ENCODE results near the gene CORT. TPM values are rescaled to one million over a fixed set of nuclear protein-coding genes. Genes with fewer than 3 reads are reported as not detected.
"Not testable (repeated sequence)": the region's sequence is repeated elsewhere in the genome, so short reads cannot be mapped to it uniquely, and the experiment has no call there.

Gene CORT
- total RNA-seq, 4 donors from 2014 or later = not detected

DNA sequence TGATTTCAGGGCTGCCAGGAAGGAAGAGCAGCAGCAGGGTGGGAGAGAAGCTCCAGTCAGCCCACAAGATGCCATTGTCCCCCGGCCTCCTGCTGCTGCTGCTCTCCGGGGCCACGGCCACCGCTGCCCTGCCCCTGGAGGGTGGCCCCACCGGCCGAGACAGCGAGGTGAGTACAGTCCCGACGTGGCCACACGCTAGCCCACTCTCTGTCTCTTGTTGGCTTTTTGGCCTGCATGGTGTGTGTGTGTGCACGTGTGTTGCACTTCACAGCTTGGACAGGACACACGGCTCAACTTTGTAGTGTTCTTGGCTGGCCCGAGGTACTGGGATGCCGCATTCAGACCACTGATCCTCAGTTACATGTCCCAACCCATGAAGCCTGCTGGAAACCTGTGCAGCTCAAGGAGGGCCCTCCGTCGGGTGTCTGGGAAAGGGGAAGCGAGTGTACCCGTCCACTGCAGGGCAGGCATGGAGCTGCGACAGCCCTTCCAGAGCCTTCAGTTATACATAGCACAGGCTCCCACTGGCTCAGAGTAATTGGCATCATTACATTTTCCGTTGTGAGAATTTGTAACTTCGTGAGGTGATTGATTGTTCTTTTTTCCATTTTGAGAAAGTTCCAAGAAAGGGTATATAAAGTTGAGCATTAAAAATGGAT, 454 bp downstream of the CORT start:
- no peak for ATAC-seq
- TF ChIP-seq, protein P1, sequence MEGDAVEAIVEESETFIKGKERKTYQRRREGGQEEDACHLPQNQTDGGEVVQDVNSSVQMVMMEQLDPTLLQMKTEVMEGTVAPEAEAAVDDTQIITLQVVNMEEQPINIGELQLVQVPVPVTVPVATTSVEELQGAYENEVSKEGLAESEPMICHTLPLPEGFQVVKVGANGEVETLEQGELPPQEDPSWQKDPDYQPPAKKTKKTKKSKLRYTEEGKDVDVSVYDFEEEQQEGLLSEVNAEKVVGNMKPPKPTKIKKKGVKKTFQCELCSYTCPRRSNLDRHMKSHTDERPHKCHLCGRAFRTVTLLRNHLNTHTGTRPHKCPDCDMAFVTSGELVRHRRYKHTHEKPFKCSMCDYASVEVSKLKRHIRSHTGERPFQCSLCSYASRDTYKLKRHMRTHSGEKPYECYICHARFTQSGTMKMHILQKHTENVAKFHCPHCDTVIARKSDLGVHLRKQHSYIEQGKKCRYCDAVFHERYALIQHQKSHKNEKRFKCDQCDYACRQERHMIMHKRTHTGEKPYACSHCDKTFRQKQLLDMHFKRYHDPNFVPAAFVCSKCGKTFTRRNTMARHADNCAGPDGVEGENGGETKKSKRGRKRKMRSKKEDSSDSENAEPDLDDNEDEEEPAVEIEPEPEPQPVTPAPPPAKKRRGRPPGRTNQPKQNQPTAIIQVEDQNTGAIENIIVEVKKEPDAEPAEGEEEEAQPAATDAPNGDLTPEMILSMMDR (IDR thresholded peaks at IDR 0.05) = no peak
- no peak for TF ChIP-seq EP300 (IDR thresholded peaks at IDR 0.05)
- TF ChIP-seq POLR2AphosphoS5 (IDR thresholded peaks at IDR 0.05) = no peak
- TF ChIP-seq POLR2A (IDR thresholded peaks at IDR 0.05) = no peak
- 33 to 48% methylated on average over 3 to 5 of the region's 21 CpGs for WGBS, 2 donors (ENCODE audit: low coverage in 1 of 2)
- Histone ChIP-seq H3K36me3 (peaks cover 0 to under 1% of the 10 kb centered on the region in 2 donors), H3K27ac (no peak overlapping the region), H3K4me3 (no peak overlapping the region), H3K4me1 (peaks cover 0 to 18% (median 7%) of the 10 kb centered on the region in 3 donors), H3K9me3 (no peaks in the 10 kb centered on the region), H3K27me3 (no peaks in the 10 kb centered on the region)

DNA sequence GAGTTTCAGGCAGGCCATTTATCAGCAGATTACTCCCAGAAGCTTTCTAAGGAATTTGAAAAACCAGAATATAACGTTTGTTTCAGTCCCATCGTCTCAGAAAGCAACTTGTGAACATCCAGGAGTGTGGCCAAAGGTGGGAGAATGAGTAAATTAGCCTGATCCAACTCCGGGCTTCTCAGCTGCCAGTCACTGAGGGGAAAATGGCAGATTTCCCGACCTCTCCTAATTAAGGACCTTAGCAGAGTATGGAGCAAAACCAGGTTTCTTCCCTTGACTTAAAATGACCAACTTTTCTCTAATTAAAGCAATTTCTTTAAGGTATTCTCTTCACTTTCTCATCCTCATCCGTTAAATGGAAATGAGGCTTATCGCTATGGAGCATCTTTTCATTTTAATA, 1.0 kb downstream of the CORT start:
- 10 to 19% methylated on average over 2 to 6 of the region's 6 CpGs for WGBS, 2 donors (ENCODE audit: low coverage in 1 of 2)
- Histone ChIP-seq H3K9me3 (no peaks in the 10 kb centered on the region), H3K4me1 (peaks cover 0 to 18% (median 7%) of the 10 kb centered on the region in 3 donors), H3K4me3 (no peak overlapping the region), H3K27ac (no peak overlapping the region), H3K36me3 (no peaks in the 10 kb centered on the region), H3K27me3 (no peaks in the 10 kb centered on the region)
- ATAC-seq = no peak
- TF ChIP-seq POLR2AphosphoS5 (IDR thresholded peaks at IDR 0.05) (no peak), EP300 (IDR thresholded peaks at IDR 0.05) (no peak), POLR2A (IDR thresholded peaks at IDR 0.05) (no peak)
- TF ChIP-seq, protein P1 (IDR thresholded peaks at IDR 0.05) = no peak

DNA sequence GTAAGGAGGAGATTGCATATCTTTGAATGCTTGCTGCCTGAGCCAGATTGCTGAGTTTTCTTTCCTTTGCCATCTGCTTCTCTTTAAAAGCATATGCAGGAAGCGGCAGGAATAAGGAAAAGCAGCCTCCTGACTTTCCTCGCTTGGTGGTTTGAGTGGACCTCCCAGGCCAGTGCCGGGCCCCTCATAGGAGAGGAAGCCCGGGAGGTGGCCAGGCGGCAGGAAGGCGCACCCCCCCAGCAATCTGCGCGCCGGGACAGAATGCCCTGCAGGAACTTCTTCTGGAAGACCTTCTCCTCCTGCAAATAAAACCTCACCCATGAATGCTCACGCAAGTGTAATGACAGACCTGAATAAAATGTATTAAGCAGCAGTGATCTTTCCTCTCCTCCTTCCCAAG, 1.5 kb downstream of the CORT start:
- Histone ChIP-seq H3K4me3 (no peak overlapping the region), H3K27me3 (no peaks in the 10 kb centered on the region), H3K9me3 (no peaks in the 10 kb centered on the region), H3K4me1 (peaks cover 0 to 18% (median 7%) of the 10 kb centered on the region in 3 donors), H3K36me3 (no peaks in the 10 kb centered on the region), H3K27ac (no peak overlapping the region)
- whole genome bisulfite sequencing, 2 donors (ENCODE audit: low coverage in 1 of 2) = 0 to 5% methylated on average over 1 to 5 of the region's 10 CpGs
- no peak for ATAC-seq
- TF ChIP-seq, protein P1 (IDR thresholded peaks at IDR 0.05) = no peak

DNA sequence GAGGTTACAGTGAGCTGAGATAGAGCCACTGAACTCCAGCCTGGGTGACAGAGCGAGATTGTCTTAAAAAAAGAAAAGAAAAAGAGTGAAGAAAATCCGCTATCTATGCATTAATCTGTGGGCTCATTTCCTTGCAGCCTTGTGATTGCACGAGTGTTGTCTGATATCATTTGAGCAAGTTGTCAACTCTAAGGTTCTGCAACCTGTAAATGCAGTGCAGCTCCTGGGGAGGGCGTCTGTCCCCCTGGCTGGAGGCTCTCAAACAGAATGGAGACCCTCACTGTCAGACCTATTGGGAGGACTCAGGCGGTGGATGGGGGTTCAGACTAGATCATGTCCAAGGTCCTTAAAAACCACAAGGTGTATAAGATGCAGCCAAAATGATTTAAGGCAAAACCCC, 6.2 kb downstream of the CORT start:
- TF ChIP-seq POLR2A (IDR thresholded peaks at IDR 0.05) = no peak
- TF ChIP-seq EP300 (IDR thresholded peaks at IDR 0.05) = no peak
- no peak for TF ChIP-seq POLR2AphosphoS5 (IDR thresholded peaks at IDR 0.05)
- H3K27ac ChIP-seq = no peak overlapping the region
- no peak for ATAC-seq
- no peaks in the 10 kb centered on the region for H3K9me3 ChIP-seq
- no peaks in the 10 kb centered on the region for H3K27me3 ChIP-seq
- WGBS, 2 donors (ENCODE audit: low coverage in 1 of 2) = 74 to 80% methylated on average over 1 to 4 of the region's 5 CpGs
- H3K36me3 ChIP-seq = peaks cover 0 to 25% of the 10 kb centered on the region in 2 donors
- H3K4me1 ChIP-seq = peaks cover 0 to 6% (median 6%) of the 10 kb centered on the region in 3 donors
- H3K4me3 ChIP-seq = no peak overlapping the region

DNA sequence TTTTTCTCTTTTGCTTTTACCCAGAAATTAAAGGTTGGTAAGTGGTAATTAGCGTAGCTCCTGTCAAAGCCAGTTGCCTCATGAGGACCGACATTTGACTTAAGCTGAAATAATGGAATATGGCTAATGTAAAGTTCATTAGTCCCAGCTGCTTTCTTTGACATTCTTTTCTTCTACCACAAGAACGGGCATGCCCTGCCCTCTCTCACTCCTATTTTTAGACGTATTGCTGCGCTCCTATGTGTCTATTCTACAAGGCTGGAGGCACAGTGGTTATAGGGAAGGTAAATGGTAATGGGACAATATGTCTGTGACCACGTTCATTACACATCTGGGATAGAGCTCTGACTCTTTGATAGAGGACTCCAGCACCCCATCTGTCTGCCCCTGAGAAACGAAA, 6.8 kb downstream of the CORT start:
- ATAC-seq = no peak
- no peak overlapping the region for H3K27ac ChIP-seq
- H3K9me3 ChIP-seq = no peaks in the 10 kb centered on the region
- WGBS, 2 donors (ENCODE audit: low coverage in 1 of 2) = 27 to 69% methylated on average over 4 to 6 of the region's 7 CpGs
- no peaks in the 10 kb centered on the region for H3K27me3 ChIP-seq
- H3K36me3 ChIP-seq = peaks cover 0 to 31% of the 10 kb centered on the region in 2 donors
- H3K4me3 ChIP-seq = no peak overlapping the region
- TF ChIP-seq, protein P1 (IDR thresholded peaks at IDR 0.05) = no peak
- no peak for TF ChIP-seq EP300 (IDR thresholded peaks at IDR 0.05)
- no peak for TF ChIP-seq POLR2AphosphoS5 (IDR thresholded peaks at IDR 0.05)
- no peak for TF ChIP-seq POLR2A (IDR thresholded peaks at IDR 0.05)
- H3K4me1 ChIP-seq = peaks cover 0 to under 1% (median under 1%) of the 10 kb centered on the region in 3 donors

DNA sequence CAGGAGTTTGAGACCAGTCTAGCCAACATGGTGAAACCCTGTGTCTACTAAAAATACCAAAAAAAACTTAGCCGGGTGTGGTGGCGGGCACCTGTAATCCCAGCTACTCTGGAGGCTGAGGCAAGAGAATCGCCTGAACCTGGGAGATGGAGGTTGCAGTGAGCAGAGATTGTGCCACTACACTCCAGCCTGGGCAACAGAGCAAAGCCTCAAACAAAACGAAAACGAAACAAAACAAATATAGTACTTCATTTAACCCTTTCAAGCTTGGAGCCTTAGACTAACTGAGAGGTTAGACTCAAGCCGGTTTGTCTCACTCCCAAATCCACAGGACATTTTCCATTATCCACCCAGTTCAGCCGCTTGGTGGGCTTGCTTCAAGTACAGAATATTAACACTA, 7.6 kb downstream of the CORT start:
- ATAC-seq, H3K9me3 ChIP-seq, H3K27me3 ChIP-seq, H3K27ac ChIP-seq, H3K4me1 ChIP-seq, H3K4me3 ChIP-seq: not testable (repeated sequence)
- WGBS, 2 donors (ENCODE audit: low coverage in 1 of 2) = 0 to 74% methylated on average over 2 to 7 of the region's 7 CpGs
- peaks cover 0 to 39% of the 10 kb centered on the region in 2 donors for H3K36me3 ChIP-seq
